Endothelial cell of umbilical vein (primary cell): Measurements from ENCODE around the gene SVEP1. TPM values are rescaled to one million over a fixed set of nuclear protein-coding genes. Genes with fewer than 3 reads are reported as not detected.

Experiments used
- BruUV-seq: library from RNA; stranded (reverse); fragments of 400-500 nt; replicated peaks from 2 replicates; lab custom pipeline; 2021; lab: Mats Ljungman, UMichigan
- CTCF ChIA-PET: fragments of 300-600, 350-600 bp; sonication (Branson Sonifier 250); formaldehyde crosslinking; loops from one replicate; lab custom pipeline; 2021; ENCODE audit warnings: antibody characterized with exemption, inconsistent platforms; lab: Charles Lee
- POLR2A ChIA-PET: fragments of 300-600, 350-600 bp; sonication (Branson Sonifier 250); formaldehyde crosslinking; loops from one replicate; lab custom pipeline; 2021; ENCODE audit warnings: antibody characterized with exemption, inconsistent platforms; lab: Charles Lee
- DNase-seq: peaks from one replicate; pipeline ENCODE4 v3.0.0-alpha.2; 2011; ENCODE audit warnings: low read depth, low spot score
- FAIRE-seq: peaks from 2 replicates; lab custom pipeline; 2011; peaks lifted over from hg19 to GRCh38; lab: Jason Lieb, UNC
- H2AFZ ChIP-seq: 2 replicates; pipeline ENCODE4 v1.6.0; 2012; ENCODE audit warnings: low read depth, low read length, control low read depth, inconsistent platforms
- H3K27ac ChIP-seq: 2 replicates; pipeline ENCODE4 v1.5.1; 2011; ENCODE audit warnings: low read depth, mild to moderate bottlenecking, control low read depth, low read length, moderate library complexity; ENCODE audit not compliant: insufficient read depth
- H3K27me3 ChIP-seq, 2 experiments: 2 replicates each; pipeline versions ENCODE4 v1.6.0 to v1.6.1; 2011; ENCODE audit warnings: low read length in 2 of 2, mixed read lengths in 1 of 2; ENCODE audit not compliant: control insufficient read depth in 2 of 2, insufficient read depth in 2 of 2
- H3K36me3 ChIP-seq, 2 experiments: 2 replicates in 1 of 2; 3 replicates in 1 of 2; pipeline ENCODE4 v1.5.1; 2011; ENCODE audit warnings: low read length in 2 of 2, mild to moderate bottlenecking in 1 of 2, moderate library complexity in 1 of 2; ENCODE audit not compliant: control insufficient read depth in 2 of 2, insufficient read depth in 2 of 2; ENCODE audit errors: extremely low read depth in 1 of 2
- H3K4me1 ChIP-seq: 3 replicates; pipeline ENCODE4 v1.5.1; 2011; ENCODE audit warnings: mild to moderate bottlenecking, low read length; ENCODE audit not compliant: control insufficient read depth, insufficient read depth; ENCODE audit errors: extremely low read depth
- H3K4me2 ChIP-seq: 2 replicates; pipeline ENCODE4 v1.6.1; 2011; ENCODE audit warnings: low read length, control low read depth, mixed read lengths; ENCODE audit not compliant: insufficient read depth
- H3K4me3 ChIP-seq, 3 experiments: fragments of 200-600 bp in 1 of 3; sonication (generic), shearing (Covaris generic) in 1 of 3; replicated peaks in 1 of 3; 2 replicates each; pipeline ENCODE4 v1.5.1; 2011 to 2016; ENCODE audit warnings: control low read depth in 3 of 3, low read length in 3 of 3, mild to moderate bottlenecking in 2 of 3, inconsistent platforms in 1 of 3, low read depth in 1 of 3, moderate library complexity in 1 of 3; ENCODE audit not compliant: insufficient read depth in 1 of 3
- H3K79me2 ChIP-seq: 2 replicates; pipeline ENCODE4 v1.6.0; 2012; ENCODE audit warnings: low read length, inconsistent platforms; ENCODE audit not compliant: control insufficient read depth, insufficient read depth
- H3K9ac ChIP-seq: replicated peaks from 2 replicates; pipeline ENCODE3; 2011; ENCODE audit warnings: low read length, control low read depth; ENCODE audit not compliant: insufficient read depth; ENCODE audit errors: extremely low read depth
- H3K9me1 ChIP-seq: replicated peaks from 3 replicates; pipeline ENCODE4 v1.6.0; 2011; ENCODE audit warnings: mild to moderate bottlenecking, low read length; ENCODE audit not compliant: control insufficient read depth, insufficient read depth; ENCODE audit errors: extremely low read depth
- H3K9me3 ChIP-seq: replicated peaks from 2 replicates; pipeline ENCODE4 v1.5.1; 2012; ENCODE audit warnings: low read length, inconsistent platforms; ENCODE audit not compliant: control insufficient read depth, insufficient read depth
- H4K20me1 ChIP-seq: replicated peaks from 2 replicates; pipeline ENCODE3; 2011; ENCODE audit warnings: mild to moderate bottlenecking, low read length; ENCODE audit not compliant: control insufficient read depth, insufficient read depth; ENCODE audit errors: extremely low read depth
- EZH2 ChIP-seq: IDR thresholded peaks from 2 replicates; pipeline ENCODE4 v1.6.1; 2012; ENCODE audit warnings: borderline replicate concordance, low read depth, mild to moderate bottlenecking, moderate library complexity, low read length, inconsistent platforms; ENCODE audit not compliant: severe bottlenecking
- FOS ChIP-seq: IDR thresholded peaks from 2 replicates; pipeline ENCODE4 v1.6.1; 2011; ENCODE audit warnings: mild to moderate bottlenecking, low read length, moderate library complexity, borderline replicate concordance; ENCODE audit not compliant: insufficient read depth
- GATA2 ChIP-seq: IDR thresholded peaks from 2 replicates; pipeline ENCODE4 v1.7.0; 2011; ENCODE audit warnings: low read depth, mild to moderate bottlenecking, moderate library complexity, mixed read lengths, low read length; ENCODE audit not compliant: insufficient read length, insufficient read depth
- JUN ChIP-seq: IDR thresholded peaks from 2 replicates; pipeline ENCODE4 v1.6.1; 2011; ENCODE audit warnings: borderline replicate concordance, low read depth; ENCODE audit not compliant: insufficient read length, insufficient read depth
- MAX ChIP-seq: IDR thresholded peaks from 2 replicates; pipeline ENCODE4 v1.6.1; 2011; ENCODE audit not compliant: insufficient read depth, insufficient read length
- MYC ChIP-seq: IDR thresholded peaks from one replicate; pipeline ENCODE4 v1.6.1; 2011; ENCODE audit warnings: mild to moderate bottlenecking, low read depth, low read length
- POLR2A ChIP-seq: IDR thresholded peaks from 2 replicates; pipeline ENCODE4 v1.6.1; 2012; ENCODE audit warnings: low read depth, mild to moderate bottlenecking, control low read depth, low read length
- dilution Hi-C: fragments of 300-500 bp; cut with MboI; formaldehyde crosslinking; loops from one replicate; pipeline ENCODE4 v1.15.0; 2019; ENCODE audit warnings: low sequenced_read_pairs; ENCODE audit not compliant: extremely low pct_ligation_motif_present
- intact Hi-C: fragments of 100-400 bp; cut with micrococcal nuclease; formaldehyde crosslinking; loops from one replicate; pipeline ENCODE4 v1.10.0; 2022
- polyA plus RNA-seq, 4 experiments: library from polyadenylated mRNA; depleted of rRNA in 3 of 4; stranded (reverse) in 3 of 4; unstranded in 1 of 4; fragments of >200 nt; gene quantifications; 2 replicates each; pipeline versions ENCODE4 v1.2.1 to v1.2.3, GENCODE V29; 2011 to 2012; ENCODE audit warnings: missing spikeins in 1 of 4
- total RNA-seq: library from RNA; stranded (reverse); gene quantifications from 2 replicates; pipeline ENCODE4 v1.2.3, GENCODE V29; 2021

SVEP1 gene
- total and polyA plus RNA-seq, 2 donors (not counting 3 experiments of a cell fraction or from before 2014, with no cell fraction given) = 0.04 to 0.29 TPM

- no peak for FAIRE-seq
- H3K9me3 ChIP-seq = no peaks in the 10 kb centered on the region
- no peaks in the 10 kb centered on the region for H3K9me1 ChIP-seq
- H3K36me3 ChIP-seq = no peaks in the 10 kb centered on the region
- DNase-seq = no peak
- no peak overlapping the region for H2AFZ ChIP-seq
- intact Hi-C loops = no loop called here
- no peaks in the 10 kb centered on the region for H4K20me1 ChIP-seq
- BruUV-seq = no TSS peak
- CTCF ChIA-PET = no interaction called here
- dilution Hi-C loops = no loop called here
- no peak overlapping the region for H3K9ac ChIP-seq
- no peaks in the 10 kb centered on the region for H3K4me1 ChIP-seq
- no peaks in the 10 kb centered on the region for H3K27me3 ChIP-seq
- H3K27ac ChIP-seq = no peak overlapping the region
- TF ChIP-seq GATA2 = no peak
- no peak for TF ChIP-seq MYC
- TF ChIP-seq JUN = no peak
- no peak for TF ChIP-seq POLR2A
- TF ChIP-seq FOS = no peak
- TF ChIP-seq MAX = no peak
- TF ChIP-seq EZH2 = no peak
- no peaks in the 10 kb centered on the region for H3K79me2 ChIP-seq
- POLR2A ChIA-PET = no interaction called here
- no peak overlapping the region for H3K4me2 ChIP-seq
- no peak overlapping the region for H3K4me3 ChIP-seq
Observed at GRCh38 chr9:110330484-110331105, 248.9 kb downstream of the SVEP1 start.

GRCh38 chr9:110329639-110330230, 249.8 kb downstream of the SVEP1 start:
- dilution Hi-C loops (no loop called here), intact Hi-C loops (no loop called here)
- DNase-seq (no peak), FAIRE-seq (no peak)
- no TSS peak for BruUV-seq
- TF ChIP-seq GATA2 = no peak
- Histone ChIP-seq H3K4me1 (no peaks in the 10 kb centered on the region), H3K27ac (no peak overlapping the region), H3K36me3 (no peaks in the 10 kb centered on the region), H3K9me1 (no peaks in the 10 kb centered on the region), H3K27me3 (no peaks in the 10 kb centered on the region), H4K20me1 (no peaks in the 10 kb centered on the region), H3K4me2 (no peak overlapping the region), H3K4me3 (no peak overlapping the region), H2AFZ (no peak overlapping the region), H3K79me2 (no peaks in the 10 kb centered on the region), H3K9me3 (no peaks in the 10 kb centered on the region), H3K9ac (no peak overlapping the region)
- ChIA-PET CTCF (no interaction called here), POLR2A (no interaction called here)
